Activated naive CD4-positive, alpha-beta T cell (primary cell): Measurements from ENCODE around the gene ITPR2.
"Not testable (repeated sequence)": the region's sequence is repeated elsewhere in the genome, so short reads cannot be mapped to it uniquely, and the experiment has no call there.

Source experiments
- DNase-seq, 4 experiments: peaks; one replicate each; lab custom pipeline; 2025; lab: John Stamatoyannopoulos, UW

ITPR2 gene

DNA sequence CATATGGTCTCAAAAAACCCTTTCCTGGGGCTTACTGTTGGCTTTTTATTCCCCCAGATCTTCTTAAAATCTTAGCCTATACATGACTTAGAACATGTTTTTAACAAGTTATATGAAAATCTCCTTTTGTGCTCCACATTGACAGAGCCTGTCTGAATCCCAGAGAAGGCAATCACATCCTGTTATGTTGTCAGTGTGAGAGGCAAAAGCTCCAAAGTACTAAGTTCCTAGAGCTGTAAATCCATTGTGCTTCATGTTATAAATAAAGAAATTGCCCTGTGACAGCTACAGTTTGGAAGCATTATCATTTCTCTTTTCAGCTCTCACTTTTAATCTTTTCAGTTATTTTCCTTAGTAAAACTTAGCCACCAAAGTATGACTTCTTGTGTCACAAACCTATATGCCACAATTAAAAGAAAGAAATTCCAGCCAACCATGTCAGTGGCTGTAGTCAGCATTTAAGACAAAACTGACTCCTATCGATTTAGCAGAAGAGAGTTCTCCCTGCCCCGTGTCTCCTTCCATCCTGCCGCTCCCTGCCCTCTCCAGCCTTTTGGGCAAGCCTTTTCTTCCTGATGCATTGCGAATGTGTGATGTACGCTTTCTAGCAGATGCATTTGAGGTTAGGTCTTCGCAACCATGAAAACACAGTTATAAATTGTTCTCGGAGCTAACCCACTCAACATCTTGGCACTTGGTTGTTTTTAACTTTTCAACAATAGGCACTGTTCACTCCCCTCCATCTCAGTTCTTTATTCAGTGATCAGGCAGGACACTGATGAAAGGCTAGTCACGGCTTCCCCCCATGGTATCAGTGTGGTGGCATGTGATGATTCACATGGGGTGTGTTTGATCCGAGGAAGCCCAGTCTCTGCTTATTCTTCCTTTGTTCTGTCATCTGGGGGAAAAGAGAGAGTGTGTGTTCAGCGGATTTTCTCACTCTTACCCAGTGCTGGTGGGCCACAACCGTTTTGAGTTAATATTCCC lies 494.1 kb downstream of the ITPR2 start:
- DNase-seq: no peak

DNA sequence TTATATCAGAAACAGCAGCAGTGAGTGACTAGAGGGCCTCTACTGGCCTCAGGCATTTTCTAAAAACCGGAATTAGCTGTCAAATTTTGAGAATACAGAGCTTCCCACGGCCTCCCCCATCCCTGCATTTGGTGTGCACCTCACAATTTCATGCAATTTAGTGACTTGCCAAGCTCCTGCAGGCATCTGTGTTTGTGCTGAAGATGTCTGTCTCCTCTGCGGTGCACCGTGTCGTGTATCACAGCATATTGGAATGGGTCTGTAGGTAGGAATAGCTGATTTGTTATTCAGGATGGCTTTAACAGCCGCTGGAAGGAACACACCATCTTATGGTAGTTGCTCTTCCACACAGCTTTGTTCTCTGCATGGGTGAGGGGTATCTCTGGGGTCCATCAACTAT lies 497.3 kb downstream of the ITPR2 start:
- DNase-seq: no peak

DNA sequence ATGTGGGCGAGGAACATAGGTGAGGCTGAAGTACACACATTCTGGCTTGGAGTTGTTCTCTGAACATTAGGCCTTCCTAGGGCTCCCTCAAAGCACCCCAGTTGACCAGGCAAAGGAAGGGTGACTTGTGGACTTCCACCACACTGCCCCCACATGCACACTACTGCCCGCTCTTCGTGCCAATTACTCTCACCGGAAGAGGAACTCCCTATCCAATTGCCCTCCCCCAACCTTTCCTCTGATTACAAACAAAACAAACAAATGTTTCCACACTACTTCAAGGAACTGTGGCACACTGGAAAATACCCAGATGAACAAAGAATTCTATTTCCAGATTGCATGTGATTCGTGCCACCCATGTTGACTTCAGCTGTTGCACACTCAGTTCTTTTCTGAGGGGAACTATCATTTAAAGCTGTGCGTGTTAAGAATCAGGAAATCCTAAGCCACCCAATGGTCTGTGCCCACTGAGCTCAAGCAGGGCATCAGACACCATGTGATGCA lies 498.3 kb downstream of the ITPR2 start:
- no peak for DNase-seq

DNA sequence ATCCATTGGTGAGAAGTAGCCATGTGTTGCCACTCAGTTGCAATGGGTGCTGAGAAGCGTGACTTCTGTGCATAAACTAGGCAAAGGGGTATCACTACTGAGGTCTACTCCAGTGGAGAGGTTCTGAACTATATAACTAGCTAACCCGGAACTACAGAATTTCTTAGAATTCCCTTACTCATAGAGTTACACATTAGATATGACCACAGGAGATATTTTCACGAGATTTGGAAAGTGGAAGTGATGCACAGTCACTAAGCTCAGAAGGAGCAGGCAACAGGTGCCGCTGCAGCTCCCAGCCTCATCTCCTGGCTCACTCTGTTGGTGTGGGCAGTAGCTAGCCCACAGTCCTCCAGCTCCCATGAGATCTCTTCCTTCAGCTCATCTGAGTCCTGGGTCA lies 501.0 kb downstream of the ITPR2 start:
- no peak for DNase-seq

DNA sequence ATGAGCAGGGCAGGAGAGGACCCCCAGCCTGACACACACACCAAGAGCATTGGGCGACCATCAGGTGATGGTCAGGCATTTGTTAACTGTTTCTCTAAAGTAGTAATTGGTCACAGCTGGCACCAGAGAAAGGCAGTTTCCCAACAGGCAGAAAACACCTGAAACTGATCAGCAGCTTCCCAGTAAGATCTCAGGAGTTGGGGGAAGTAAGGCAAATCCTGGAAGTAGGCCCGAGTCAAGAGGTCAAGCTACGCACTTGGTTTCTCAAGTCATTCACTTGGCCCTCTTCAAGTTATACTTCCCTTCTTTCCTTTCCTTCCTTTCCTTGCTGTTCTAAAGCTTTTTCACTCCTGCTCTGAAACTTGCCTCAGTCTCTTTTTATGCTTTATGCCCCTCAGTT lies 501.9 kb downstream of the ITPR2 start:
- no peak for DNase-seq

DNA sequence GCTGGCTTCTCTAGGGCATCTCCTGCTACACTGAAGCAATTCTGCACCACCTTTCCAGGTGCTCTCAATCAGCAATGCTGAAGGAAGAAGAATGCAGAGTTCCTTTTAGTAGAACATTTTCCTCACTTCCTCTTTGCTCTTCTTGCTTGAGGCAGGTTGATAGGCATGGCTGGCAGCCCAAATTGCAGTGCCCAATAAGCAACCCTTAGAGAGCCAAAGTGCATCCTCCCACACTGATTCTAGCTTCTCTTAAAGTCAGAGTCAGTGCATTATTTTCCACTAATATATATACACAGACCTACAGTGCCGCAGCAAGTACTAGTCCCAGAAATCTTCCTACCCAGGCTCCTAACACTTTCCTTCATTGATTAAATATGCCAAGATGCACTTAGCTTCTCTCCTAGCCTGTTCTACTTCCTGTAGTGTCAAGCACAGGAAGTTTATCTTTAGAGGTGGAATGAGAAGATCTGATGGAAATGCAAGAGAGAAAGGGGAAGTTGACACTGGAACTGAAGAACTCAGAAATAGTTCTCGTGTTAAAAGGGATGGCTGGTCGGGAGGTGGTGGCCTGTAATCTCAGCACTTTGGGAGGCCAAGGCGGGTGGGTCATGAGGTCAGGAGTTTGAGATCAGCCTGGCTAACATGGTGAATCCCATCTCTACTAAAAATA lies 504.9 kb downstream of the ITPR2 start:
- DNase-seq: no peak

DNA sequence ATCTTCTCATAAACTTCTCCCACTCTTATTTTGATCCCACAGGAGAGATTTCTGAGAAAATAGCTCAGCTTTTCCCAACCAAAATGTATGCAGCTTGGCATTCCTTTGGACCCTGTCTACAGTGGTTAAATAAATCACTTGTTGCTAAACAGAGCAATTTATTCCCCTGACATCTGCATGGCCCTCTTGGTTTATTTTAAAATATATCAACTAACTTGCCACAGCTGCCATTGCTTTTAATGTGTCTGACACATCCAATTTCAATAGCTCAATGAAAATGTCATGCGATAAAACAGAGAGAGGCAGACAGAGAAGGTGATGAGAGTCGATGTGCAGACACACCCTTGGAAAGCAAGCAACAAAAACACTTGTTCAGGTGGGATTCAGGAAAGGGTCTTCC lies 509.3 kb downstream of the ITPR2 start:
- no peak for DNase-seq

DNA sequence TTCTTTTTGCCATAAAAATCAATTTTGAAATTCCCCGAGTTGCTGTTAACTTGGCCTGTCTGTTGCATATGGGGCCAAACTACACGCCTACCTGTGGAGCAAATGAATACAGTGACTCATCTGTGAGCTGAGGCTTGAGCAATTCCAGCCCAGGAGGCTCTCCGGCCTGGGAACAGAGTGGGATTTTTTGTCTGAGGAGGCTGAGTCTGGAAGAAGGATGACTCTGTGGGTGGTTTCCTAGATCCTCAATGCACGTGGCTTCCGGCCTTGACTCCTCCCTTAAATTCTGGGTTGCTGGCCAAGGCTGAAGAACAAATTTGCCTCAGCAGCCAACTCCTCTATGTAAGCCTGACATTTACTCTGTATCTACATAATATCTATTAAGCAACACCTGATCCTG lies 513.5 kb downstream of the ITPR2 start:
- no peak for DNase-seq

DNA sequence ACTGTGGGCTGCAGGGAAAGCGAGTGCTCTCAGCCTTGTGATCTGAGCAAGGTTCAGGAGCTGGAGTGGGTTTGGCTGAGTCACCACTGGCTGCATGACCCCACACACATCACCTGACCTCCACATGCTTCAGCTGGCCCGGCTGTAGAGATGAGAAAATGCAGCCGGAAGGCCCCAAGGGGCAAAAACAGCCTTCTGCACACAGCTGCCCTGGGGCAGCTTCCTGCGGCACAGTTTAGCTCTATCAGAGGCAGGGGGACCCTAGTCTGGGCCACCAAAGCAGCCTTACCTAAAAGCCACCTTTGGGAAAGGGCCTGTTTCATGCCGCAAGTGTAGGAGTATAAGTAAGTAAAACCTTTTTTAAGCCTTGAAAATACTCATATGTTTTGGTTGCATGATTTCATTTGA lies 514.3 kb downstream of the ITPR2 start:
- DNase-seq: no peak

DNA sequence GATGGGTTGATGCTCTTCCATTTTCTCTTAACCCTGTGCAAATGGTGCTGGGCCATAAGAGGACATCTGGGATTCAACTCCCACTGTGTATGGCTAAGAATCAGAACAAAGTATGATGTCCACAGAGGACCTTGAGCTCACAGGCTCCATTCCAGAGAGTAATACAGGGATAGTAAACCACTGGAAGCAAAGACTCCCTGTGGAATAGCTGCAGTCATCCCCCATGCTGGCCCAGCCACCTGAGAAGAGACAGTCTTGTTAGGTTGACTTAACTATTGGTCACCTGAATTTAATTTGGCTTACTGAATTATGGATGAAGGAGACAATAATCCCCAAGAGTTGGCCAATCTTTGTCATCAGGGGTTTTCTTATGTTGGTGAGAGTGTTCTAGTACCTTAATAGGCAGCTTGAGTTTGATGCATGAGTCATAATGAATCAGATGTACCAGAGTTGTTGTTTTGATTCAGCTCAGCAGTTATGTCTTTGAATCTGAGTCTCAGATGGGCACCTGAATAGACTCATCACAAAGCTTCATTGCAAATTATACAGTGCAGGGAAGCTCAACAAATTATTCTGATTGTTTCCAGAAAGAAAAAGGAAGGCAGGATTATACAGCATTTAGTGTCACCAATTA lies 514.9 kb downstream of the ITPR2 start:
- no peak for DNase-seq

DNA sequence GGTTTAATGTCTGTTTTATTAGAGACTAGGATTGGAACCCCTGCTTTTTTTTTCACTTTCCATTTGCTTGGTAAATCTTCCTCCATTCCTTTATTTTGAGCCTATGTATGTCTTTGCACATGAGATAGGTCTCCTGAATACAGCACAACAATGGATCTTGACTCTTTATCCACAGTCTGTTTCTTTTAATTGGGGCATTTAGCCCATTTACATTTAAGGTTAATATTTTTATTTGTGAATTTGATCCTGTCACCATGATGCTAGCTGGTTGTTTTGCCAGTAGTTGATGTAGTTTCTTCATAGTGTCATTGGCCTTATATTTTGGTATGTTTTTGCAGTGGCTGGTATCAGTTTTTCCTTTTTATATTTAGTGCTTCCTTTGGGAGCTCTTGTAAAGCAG lies 518.9 kb downstream of the ITPR2 start:
- not testable (repeated sequence) for DNase-seq

DNA sequence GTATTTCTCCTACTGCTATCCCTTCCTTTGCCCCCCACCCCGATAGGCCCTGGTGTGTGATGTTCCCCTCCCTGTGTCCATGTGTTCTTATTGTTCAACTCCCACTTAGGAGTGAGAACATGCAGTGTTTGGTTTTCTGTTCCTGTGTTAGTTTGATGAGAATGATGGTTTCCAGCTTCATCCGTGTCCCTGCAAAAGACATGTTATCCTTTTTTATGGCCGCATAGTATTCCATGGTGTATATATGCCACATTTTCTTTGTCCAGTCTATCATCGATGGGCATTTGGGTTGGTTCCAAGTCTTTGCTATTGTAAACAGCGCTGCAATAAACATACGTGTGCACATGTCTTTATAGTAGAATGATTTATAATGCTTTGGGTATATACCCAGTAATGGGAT lies 522.5 kb downstream of the ITPR2 start:
- not testable (repeated sequence) for DNase-seq

DNA sequence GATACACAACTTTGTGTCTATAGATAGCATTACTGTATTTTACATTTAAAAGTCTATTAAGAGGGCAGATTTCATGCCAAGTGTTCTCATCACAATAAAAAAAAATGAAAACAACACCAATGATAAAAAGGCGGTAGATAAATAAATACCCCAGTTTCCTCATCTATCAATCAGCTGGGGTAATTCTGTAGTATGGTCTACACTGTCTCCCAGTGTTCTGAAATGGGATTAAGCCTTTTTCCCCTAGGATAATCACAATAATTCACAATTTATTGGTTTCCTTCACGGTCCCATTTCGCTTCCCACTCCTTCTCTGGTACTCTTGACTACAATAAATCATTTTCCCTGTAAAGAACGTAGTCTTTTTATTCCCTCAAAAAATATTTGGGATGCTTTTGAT lies 523.4 kb downstream of the ITPR2 start:
- DNase-seq: no peak

DNA sequence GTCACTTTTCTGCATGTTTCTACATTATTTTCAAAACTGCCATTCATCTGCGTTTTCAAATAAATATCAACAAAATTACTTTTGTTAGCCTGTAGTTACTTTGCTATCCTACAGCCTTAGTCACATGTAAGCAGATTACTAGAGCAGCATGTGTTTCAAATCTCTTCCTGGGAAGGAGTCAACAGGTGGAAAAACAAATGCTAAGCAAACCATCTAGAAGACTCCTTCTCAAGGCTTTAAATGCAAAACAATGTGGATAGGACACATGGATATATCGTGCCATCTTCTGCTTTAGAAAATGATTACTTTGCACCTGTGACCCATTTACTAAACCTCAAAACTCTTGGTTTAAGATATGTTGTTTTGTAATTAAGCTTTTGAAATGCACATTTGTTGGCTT lies 528.7 kb downstream of the ITPR2 start:
- DNase-seq: no peak

DNA sequence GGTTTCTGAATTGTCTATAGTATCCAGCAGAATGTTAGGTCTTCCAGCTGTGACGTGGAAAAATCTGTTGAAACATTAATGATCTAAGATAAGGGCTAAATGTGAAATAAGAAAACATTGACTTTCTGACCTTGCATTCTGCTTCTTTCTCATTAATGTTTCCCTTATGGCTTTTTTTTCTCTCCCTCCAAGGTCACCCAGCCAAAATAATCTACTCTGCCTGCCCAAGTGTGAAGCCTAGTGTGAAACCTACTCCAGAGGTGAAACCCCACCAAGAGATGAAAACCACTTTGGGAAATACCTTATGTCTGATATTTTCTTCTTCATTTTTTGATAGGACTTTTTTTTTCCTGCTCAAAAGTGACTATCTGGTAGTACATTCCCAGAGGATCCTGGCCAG lies 529.6 kb downstream of the ITPR2 start:
- DNase-seq: no peak

DNA sequence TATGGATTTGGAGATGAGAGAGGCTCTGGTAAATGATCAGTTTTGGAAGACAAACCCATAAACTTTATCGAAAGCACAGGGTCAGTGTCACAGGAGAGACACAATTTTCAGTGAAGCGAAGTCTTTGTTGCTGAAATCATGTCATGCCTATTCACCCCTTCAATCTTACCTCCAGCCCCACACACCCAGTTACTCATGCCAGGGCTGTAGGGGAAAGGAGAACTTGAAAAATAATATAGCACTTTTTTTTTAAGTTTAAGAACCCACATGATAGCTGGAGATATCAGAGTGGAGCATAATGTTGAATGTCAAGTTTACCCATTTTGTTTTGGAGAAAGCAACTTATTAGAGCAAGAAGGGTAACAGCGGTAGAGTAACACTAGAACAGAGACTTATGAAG lies 530.2 kb downstream of the ITPR2 start:
- no peak for DNase-seq

DNA sequence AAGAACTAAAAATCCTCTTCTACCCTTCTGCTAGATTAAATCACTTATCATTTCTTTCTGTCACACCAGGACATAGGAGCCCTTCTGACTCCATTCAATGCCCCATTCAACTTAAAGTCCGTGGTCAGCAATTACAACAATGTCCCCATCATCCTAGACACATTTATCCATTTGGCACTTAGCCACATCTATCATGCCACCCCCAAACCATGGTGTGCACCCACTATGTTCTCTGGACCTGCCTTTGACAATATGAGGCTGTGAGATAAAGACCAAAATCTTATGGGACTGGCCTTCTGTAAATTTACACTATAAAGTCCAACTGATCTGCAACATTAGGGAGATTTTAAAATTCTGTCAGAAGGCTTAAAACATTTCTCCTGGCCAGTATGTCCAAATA lies 533.2 kb downstream of the ITPR2 start:
- no peak for DNase-seq

DNA sequence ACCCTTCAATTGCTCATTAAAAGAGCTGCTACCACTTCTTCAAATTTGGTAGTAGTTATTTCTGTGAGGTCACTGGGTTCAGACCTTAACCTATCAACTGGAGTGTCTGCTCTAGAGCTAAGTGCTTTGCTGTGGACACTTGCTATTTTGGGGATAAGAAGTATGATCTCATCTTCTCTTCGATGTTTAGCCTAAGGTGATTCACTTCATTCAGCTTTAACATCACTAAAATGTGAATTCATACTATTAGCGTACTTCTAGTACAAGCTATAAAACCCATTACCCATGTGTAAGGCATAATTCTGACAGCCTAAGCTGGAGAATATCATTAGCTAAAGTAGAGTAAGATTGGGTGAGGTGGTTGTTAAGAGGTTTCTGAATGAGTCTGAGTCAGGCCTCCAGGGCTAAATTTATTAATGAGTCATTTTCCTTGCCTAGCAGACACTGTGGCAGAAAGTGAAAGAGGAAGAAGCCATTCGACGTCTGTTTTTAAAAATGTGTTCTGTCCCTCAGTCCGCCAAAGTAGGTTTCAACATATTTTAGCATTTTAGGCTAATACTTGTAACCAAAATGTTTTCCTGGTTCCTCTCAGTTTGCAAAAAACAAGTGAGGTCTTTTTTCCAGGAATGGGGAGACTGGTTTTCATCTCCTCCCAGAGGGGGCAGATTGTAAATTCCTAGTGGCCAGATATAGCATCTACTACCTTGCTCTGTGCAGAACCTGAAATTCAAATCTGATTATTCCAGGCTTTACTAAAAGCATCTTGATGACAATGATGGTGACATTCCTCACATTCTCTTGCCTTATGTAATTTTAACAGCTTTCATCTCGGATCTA lies 534.0 kb downstream of the ITPR2 start:
- no peak for DNase-seq

DNA sequence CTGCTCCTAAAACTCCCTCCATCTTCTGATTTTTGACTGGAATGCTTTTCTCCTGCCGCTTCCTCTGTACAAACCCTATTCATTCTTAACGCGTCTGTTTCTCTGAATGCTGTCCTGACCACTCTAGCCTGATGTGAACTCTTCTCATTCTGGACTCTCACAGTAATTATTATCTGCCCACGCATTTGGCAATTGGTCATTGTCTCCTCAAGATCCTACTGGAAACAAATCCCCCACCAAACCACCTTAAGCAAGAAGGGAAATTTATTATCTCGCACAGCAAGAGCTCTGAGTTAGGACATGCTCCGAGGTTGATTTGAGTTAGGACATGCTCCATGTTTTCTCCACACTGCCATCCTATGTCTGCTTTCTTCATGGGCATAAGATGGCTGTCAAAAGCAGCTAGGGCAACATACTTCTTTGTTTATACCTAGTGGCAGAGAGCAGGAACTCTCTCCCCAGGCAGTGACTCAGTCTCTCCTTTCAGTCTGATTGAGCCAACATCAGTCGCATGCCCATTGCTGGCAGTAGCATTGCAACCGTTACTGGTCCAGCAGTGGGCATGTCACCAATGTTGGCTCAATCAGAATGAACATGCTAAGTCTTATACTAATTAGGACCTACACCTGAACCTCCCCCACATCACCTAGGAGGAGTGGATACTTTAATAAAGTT lies 535.5 kb downstream of the ITPR2 start:
- DNase-seq: no peak

DNA sequence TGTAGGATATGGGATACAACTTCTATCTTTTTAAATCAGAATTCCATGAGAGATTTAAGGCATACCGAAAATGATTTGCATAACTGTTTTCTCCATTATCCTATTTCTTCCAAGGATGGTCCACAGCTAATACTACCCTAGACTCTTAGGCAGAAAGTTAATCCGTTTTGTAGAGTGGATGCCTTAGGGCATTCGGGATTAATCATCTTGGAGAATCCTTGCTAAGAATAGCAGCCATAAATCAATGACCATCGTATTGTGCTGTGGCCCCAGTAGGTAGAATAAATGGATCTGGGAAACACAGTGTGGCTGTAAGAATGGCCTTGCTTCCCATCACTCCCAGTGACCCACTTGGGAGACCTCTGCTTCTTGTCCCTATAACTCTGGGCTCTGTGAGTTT lies 538.0 kb downstream of the ITPR2 start:
- no peak for DNase-seq

DNA sequence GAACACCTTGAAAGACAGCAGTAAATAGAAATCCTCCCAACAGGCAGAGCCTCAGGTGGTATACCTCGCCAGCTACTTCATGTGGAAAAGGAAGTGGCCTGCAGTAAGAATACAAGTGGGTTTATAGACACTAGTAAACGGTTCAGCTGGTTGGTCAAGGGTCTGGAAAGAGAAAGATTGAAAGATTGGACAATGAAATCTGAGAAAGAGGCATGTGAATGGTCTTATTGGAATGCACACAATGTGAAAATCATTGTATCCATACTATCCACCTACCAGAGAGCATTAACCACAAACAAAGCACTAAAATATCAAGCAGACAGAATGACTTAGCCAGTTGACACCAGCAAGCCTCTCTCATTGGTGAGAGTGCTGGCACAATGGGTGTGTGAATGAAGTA lies 539.4 kb downstream of the ITPR2 start:
- DNase-seq: no peak
